Ishikawa (cell line): ENCODE measurements around the gene ABCC11.
A peak's percentile ranks its signal among the peaks of the same experiment; 100 is the strongest.

Source experiments
- CEBPB ChIP-seq: IDR thresholded peaks from 2 replicates; pipeline ENCODE4 v1.6.1; 2012
- CREB1 ChIP-seq: IDR thresholded peaks from 2 replicates; pipeline ENCODE4 v1.6.1; 2012; ENCODE audit warnings: low read depth
- EGR1 ChIP-seq: IDR thresholded peaks from 2 replicates; pipeline ENCODE4 v1.6.1; 2012
- EP300 ChIP-seq: IDR thresholded peaks from 2 replicates; pipeline ENCODE4 v1.6.1; 2012; ENCODE audit warnings: borderline replicate concordance
- FOXM1 ChIP-seq: IDR thresholded peaks from 2 replicates; pipeline ENCODE4 v1.6.1; 2012; ENCODE audit warnings: low read depth, borderline replicate concordance
- MAX ChIP-seq: IDR thresholded peaks from 2 replicates; pipeline ENCODE4 v1.6.1; 2012
- NFIC ChIP-seq: IDR thresholded peaks from 2 replicates; pipeline ENCODE4 v1.6.1; 2012
- RAD21 ChIP-seq: IDR thresholded peaks from 2 replicates; pipeline ENCODE4 v1.6.1; 2012; ENCODE audit warnings: low read depth
- REST ChIP-seq: IDR thresholded peaks from 2 replicates; pipeline ENCODE4 v1.6.1; 2012; ENCODE audit warnings: low read depth, mild to moderate bottlenecking
- TAF1 ChIP-seq: IDR thresholded peaks from 2 replicates; pipeline ENCODE4 v1.6.1; 2012; ENCODE audit warnings: low read depth, mild to moderate bottlenecking
- TCF12 ChIP-seq: IDR thresholded peaks from 2 replicates; pipeline ENCODE4 v1.6.1; 2012; ENCODE audit warnings: low read depth
- TEAD4 ChIP-seq: IDR thresholded peaks from 2 replicates; pipeline ENCODE4 v1.6.1; 2012
- USF1 ChIP-seq: IDR thresholded peaks from 2 replicates; pipeline ENCODE4 v1.6.1; 2012
- YY1 ChIP-seq: IDR thresholded peaks from 2 replicates; pipeline ENCODE4 v1.6.1; 2012; ENCODE audit warnings: low read depth
- ZBTB7A ChIP-seq: IDR thresholded peaks from 2 replicates; pipeline ENCODE4 v1.6.1; 2012; ENCODE audit warnings: low read depth

ABCC11 gene

GRCh38 chr16:48160575-48160974 lies 86.8 kb downstream of the ABCC11 start:
- TF ChIP-seq USF1 (no peak), TAF1 (no peak), EP300 (no peak), REST (no peak), TEAD4 (no peak), CREB1 (no peak), RAD21 (no peak), MAX (no peak), NFIC (no peak), YY1 (no peak)

- TF ChIP-seq FOXM1 (no peak), EP300 (no peak), EGR1 (no peak), USF1 (no peak), MAX (no peak), ZBTB7A (no peak), NFIC (no peak), REST (no peak), RAD21 (no peak), CEBPB (no peak), CREB1 (no peak), TAF1 (no peak), YY1 (no peak), TCF12 (no peak), TEAD4 (no peak)
Observed at GRCh38 chr16:48158296-48158695, 89.0 kb downstream of the ABCC11 start.

- no peak for TF ChIP-seq ZBTB7A
- no peak for TF ChIP-seq TEAD4
- TF ChIP-seq TAF1, result no peak
- TF ChIP-seq MAX, result no peak
Observed at GRCh38 chr16:48157794-48158193, 89.5 kb downstream of the ABCC11 start.

GRCh38 chr16:48157302-48157701 lies 90.0 kb downstream of the ABCC11 start:
- TF ChIP-seq RAD21, result no peak
- no peak for TF ChIP-seq EP300
- TF ChIP-seq FOXM1, result no peak
- no peak for TF ChIP-seq CREB1
- no peak for TF ChIP-seq TEAD4
- no peak for TF ChIP-seq EGR1
- TF ChIP-seq CEBPB, result no peak
- no peak for TF ChIP-seq TCF12

- peak; percentile 80 for TF ChIP-seq RAD21
- peak; percentile 54; the same call in 1 of the 2 replicates for TF ChIP-seq MAX
- TF ChIP-seq TEAD4, result no peak
Observed at GRCh38 chr16:48156790-48157209, 90.5 kb downstream of the ABCC11 start.
